SK-N-SH (cell line): ENCODE data around the gene GATAD2A. TPM values are rescaled to one million over a fixed set of nuclear protein-coding genes. Genes with fewer than 3 reads are reported as not detected.

Experiments
- CTCF ChIA-PET: fragments of 300-600, 350-600 bp; formaldehyde crosslinking; extraction: SDS; loops from one replicate; lab custom pipeline; 2021; lab: Yijun Ruan, JAX
- POLR2A ChIA-PET: fragments of 350-600 bp; sonication (Branson Sonifier 250); formaldehyde crosslinking; extraction: SDS; loops from one replicate; lab custom pipeline; 2020; ENCODE audit warnings: antibody characterized with exemption, inconsistent platforms; lab: Yijun Ruan, JAX
- DNase-seq: peaks from one replicate; pipeline ENCODE4 v3.0.0; 2012
- H2AFZ ChIP-seq: fragments of 200-600 bp; sonication (generic); 2 replicates; pipeline ENCODE4 v1.8.1; 2016; ENCODE audit warnings: antibody characterized with exemption, mild to moderate bottlenecking, low read depth
- H3F3A ChIP-seq: fragments of 200-600 bp; sonication (generic); replicated peaks from 2 replicates; pipeline ENCODE3; 2016; ENCODE audit warnings: antibody characterized with exemption, mild to moderate bottlenecking; ENCODE audit not compliant: insufficient read depth
- H3K27ac ChIP-seq, 2 experiments: fragments of 200-500 bp in 1 of 2; fragments of 200-600 bp in 1 of 2; sonication (Bioruptor generic) in 1 of 2; sonication (generic), shearing (Covaris generic) in 1 of 2; 2 replicates each; pipeline versions ENCODE4 v1.5.1 to v1.6.1; 2014 to 2016; ENCODE audit warnings: low read depth in 2 of 2, inconsistent platforms in 1 of 2, low read length in 1 of 2, mild to moderate bottlenecking in 1 of 2, mixed read lengths in 1 of 2
- H3K27me3 ChIP-seq: fragments of 200-600 bp; sonication (generic), shearing (Covaris generic); 2 replicates; pipeline ENCODE4 v1.6.1; 2016; ENCODE audit warnings: mixed run types; ENCODE audit not compliant: insufficient read depth
- H3K36me3 ChIP-seq, 2 experiments: fragments of 200-500 bp in 1 of 2; fragments of 200-600 bp in 1 of 2; sonication (Bioruptor generic) in 1 of 2; sonication (generic) in 1 of 2; replicated peaks in 1 of 2; 2 replicates each; pipeline versions ENCODE3 to v1.5.1; 2014 to 2016; ENCODE audit warnings: low read length in 1 of 2, mild to moderate bottlenecking in 1 of 2; ENCODE audit not compliant: insufficient read depth in 2 of 2, control insufficient read depth in 1 of 2
- H3K4me1 ChIP-seq, 2 experiments: fragments of 200-500 bp in 1 of 2; fragments of 200-600 bp in 1 of 2; sonication (Bioruptor generic) in 1 of 2; sonication (generic), shearing (Covaris generic) in 1 of 2; 2 replicates each; pipeline versions ENCODE4 v1.5.1 to v1.6.1; 2014 to 2016; ENCODE audit warnings: low read depth in 1 of 2, low read length in 1 of 2, mixed run types in 1 of 2; ENCODE audit not compliant: insufficient read depth in 2 of 2, control insufficient read depth in 1 of 2
- H3K4me2 ChIP-seq: fragments of 200-600 bp; sonication (generic), shearing (Covaris generic); 2 replicates; pipeline ENCODE4 v1.6.1; 2017; ENCODE audit warnings: mixed run types
- H3K4me3 ChIP-seq, 2 experiments: fragments of 200-500 bp in 1 of 2; fragments of 200-600 bp in 1 of 2; sonication (Bioruptor generic) in 1 of 2; sonication (generic), shearing (Covaris generic) in 1 of 2; 2 replicates each; pipeline versions ENCODE4 v1.5.1 to v1.8.1; 2014 to 2016; ENCODE audit warnings: low read depth in 2 of 2, inconsistent platforms in 1 of 2, low read length in 1 of 2, mild to moderate bottlenecking in 1 of 2, mixed read lengths in 1 of 2, moderate library complexity in 1 of 2
- H3K79me2 ChIP-seq: fragments of 200-600 bp; sonication (generic); 2 replicates; pipeline ENCODE4 v1.8.1; 2017; ENCODE audit warnings: mild to moderate bottlenecking; ENCODE audit not compliant: insufficient read depth
- H3K9ac ChIP-seq: fragments of 200-600 bp; sonication (generic); 2 replicates; pipeline ENCODE4 v1.6.1; 2017; ENCODE audit warnings: mixed run types
- H3K9me2 ChIP-seq: fragments of 200-600 bp; sonication (generic); 2 replicates; pipeline ENCODE4 v1.6.1; 2017; ENCODE audit warnings: mixed run types
- H3K9me3 ChIP-seq: fragments of 200-600 bp; sonication (generic); 2 replicates; pipeline ENCODE4 v1.6.1; 2017; ENCODE audit warnings: mixed run types, mild to moderate bottlenecking, moderate library complexity
- H4K20me1 ChIP-seq: fragments of 200-600 bp; sonication (generic); 2 replicates; pipeline ENCODE4 v1.6.1; 2017; ENCODE audit warnings: mild to moderate bottlenecking, mixed run types; ENCODE audit not compliant: insufficient read depth
- CHD2 ChIP-seq: fragments of 150-350 bp; IDR thresholded peaks from 2 replicates; pipeline ENCODE4 v1.6.1; 2018; ENCODE audit warnings: low read length; ENCODE audit not compliant: partially characterized antibody
- CTCF ChIP-seq: fragments of 200-600 bp; sonication (generic); IDR thresholded peaks from 2 replicates; pipeline ENCODE4 v1.6.1; 2017; ENCODE audit warnings: antibody characterized with exemption, mild to moderate bottlenecking, moderate library complexity
- EP300 ChIP-seq, 2 experiments: IDR thresholded peaks; 2 replicates each; pipeline versions ENCODE4 v1.4.0 to v1.6.1; 2012; ENCODE audit warnings: borderline replicate concordance in 1 of 2, low read depth in 1 of 2, low read length in 1 of 2
- FOSL2 ChIP-seq: IDR thresholded peaks from 2 replicates; pipeline ENCODE4 v1.4.0; 2012; ENCODE audit warnings: low read depth, mild to moderate bottlenecking, moderate library complexity, borderline replicate concordance
- FOXM1 ChIP-seq: IDR thresholded peaks from 2 replicates; pipeline ENCODE4 v1.4.0; 2012; ENCODE audit warnings: low read depth, mild to moderate bottlenecking
- GABPA ChIP-seq: IDR thresholded peaks from 2 replicates; pipeline ENCODE4 v1.4.0; 2012; ENCODE audit warnings: low read depth, mild to moderate bottlenecking
- JUND ChIP-seq: IDR thresholded peaks from 2 replicates; pipeline ENCODE4 v1.4.0; 2012
- NFIC ChIP-seq: IDR thresholded peaks from 2 replicates; pipeline ENCODE4 v1.4.0; 2012; ENCODE audit warnings: borderline replicate concordance
- NRF1 ChIP-seq: IDR thresholded peaks from 2 replicates; pipeline ENCODE4 v1.6.1; 2012; ENCODE audit warnings: low read depth, mild to moderate bottlenecking, low read length
- PBX3 ChIP-seq: IDR thresholded peaks from 2 replicates; pipeline ENCODE4; 2012
- RAD21 ChIP-seq: IDR thresholded peaks from 2 replicates; pipeline ENCODE4 v1.6.1; 2012; ENCODE audit warnings: mild to moderate bottlenecking, low read length
- REST ChIP-seq: IDR thresholded peaks from 2 replicates; pipeline ENCODE4 v1.6.1; 2012; ENCODE audit warnings: mild to moderate bottlenecking, low read depth, low read length, moderate library complexity
- SIN3A ChIP-seq: IDR thresholded peaks from 2 replicates; pipeline ENCODE4 v1.6.1; 2012; ENCODE audit warnings: low read depth, mild to moderate bottlenecking, low read length, moderate library complexity, borderline replicate concordance
- SMC3 ChIP-seq: IDR thresholded peaks from 2 replicates; pipeline ENCODE4 v1.6.1; 2012; ENCODE audit warnings: low read depth, low read length, improper control_type of control experiment
- TAF1 ChIP-seq: IDR thresholded peaks from 2 replicates; pipeline ENCODE4 v1.6.1; 2012; ENCODE audit warnings: low read depth, mild to moderate bottlenecking, low read length, moderate library complexity, borderline replicate concordance
- TCF12 ChIP-seq: IDR thresholded peaks from 2 replicates; pipeline ENCODE4 v1.4.0; 2012
- TEAD4 ChIP-seq: IDR thresholded peaks from 2 replicates; pipeline ENCODE4 v1.4.0; 2012; ENCODE audit warnings: mild to moderate bottlenecking, borderline replicate concordance; ENCODE audit not compliant: insufficient read depth
- ZBTB33 ChIP-seq: IDR thresholded peaks from 2 replicates; pipeline ENCODE4 v1.4.0; 2012; ENCODE audit warnings: low read depth, borderline replicate concordance
- WGBS: methylation state at CpG from one replicate; pipeline ENCODE4 v1.1.6; 2017; ENCODE audit warnings: low lambda C conversion rate; 5-methylcytosine and 5-hydroxymethylcytosine counted together
- polyA plus RNA-seq, 3 experiments: library from polyadenylated mRNA; depleted of rRNA; stranded (reverse); fragments of >200 nt; gene quantifications; 2 replicates each; pipeline ENCODE4 v1.2.3, GENCODE V29; 2012

GATAD2A gene
- polyA plus RNA-seq, 1 of the 3 experiments (the other 2 are of a cell fraction): 36.6 TPM

GRCh38 chr19:19550485-19550929 lies 145.0 kb downstream of the GATAD2A start:
- no peak overlapping the region for H3K9ac ChIP-seq
- CTCF ChIA-PET: interaction anchor here (2.3 to 15.7 kb wide), 4 partner anchors 10 to 94 kb away, joined by 5 to 258 read pairs (median 42); partner anchors contain the start of genes CILP2, GMIP and YJEFN3
- H3F3A ChIP-seq: no peaks in the 10 kb centered on the region
- H3K9me3 ChIP-seq: no peaks in the 10 kb centered on the region
- no peaks in the 10 kb centered on the region for H3K9me2 ChIP-seq
- WGBS: no CpG with 5 or more reads among the region's 8 CpGs
- TF ChIP-seq TAF1: no peak
- no peak for TF ChIP-seq GABPA
- TF ChIP-seq NFIC: no peak
- TF ChIP-seq EP300 (IDR thresholded peaks at IDR 0.05; ENCODE audit: borderline replicate concordance in 1 of 2, low read depth in 1 of 2, low read length in 1 of 2): no peak
- no peak for TF ChIP-seq CTCF
- TF ChIP-seq RAD21: no peak
- TF ChIP-seq PBX3: no peak
- no peak for TF ChIP-seq TCF12
- no peak for TF ChIP-seq FOSL2
- no peak for TF ChIP-seq REST
- no peak for TF ChIP-seq FOXM1
- TF ChIP-seq SMC3: no peak
- TF ChIP-seq CHD2: no peak
- TF ChIP-seq JUND: no peak
- TF ChIP-seq ZBTB33: no peak
- no peak for TF ChIP-seq SIN3A
- TF ChIP-seq TEAD4: no peak
- TF ChIP-seq NRF1: no peak
- DNase-seq: no peak
- H3K36me3 ChIP-seq: no peaks in the 10 kb centered on the region
- H3K27me3 ChIP-seq: no peaks in the 10 kb centered on the region
- H3K27ac ChIP-seq: no peak overlapping the region
- no peak overlapping the region for H3K4me3 ChIP-seq
- H3K4me1 ChIP-seq: peaks cover 0 to 13% of the 10 kb centered on the region in 2 experiments; a peak in 1 of 4 replicates
- POLR2A ChIA-PET: no interaction called here
- H3K4me2 ChIP-seq: no peak overlapping the region
- H4K20me1 ChIP-seq: no peaks in the 10 kb centered on the region
- no peaks in the 10 kb centered on the region for H3K79me2 ChIP-seq
- H2AFZ ChIP-seq: no peak overlapping the region
